Stomach (tissue), 9 donors: ENCODE results near the gene TMEM221. TPM values are rescaled to one million over a fixed set of nuclear protein-coding genes. Genes with fewer than 3 reads are reported as not detected.

ENCODE experiments used
- DNase-seq, 2 donors: peaks; one replicate each; pipeline versions ENCODE4 v3.0.0 to v3.0.0-alpha.2; 2013 to 2019
- H3K27ac ChIP-seq, 5 donors: fragments of 200-600 bp in 4 of 5; sonication (generic) in 4 of 5; one replicate each; pipeline ENCODE4 v1.5.1; 2013 to 2019; ENCODE audit warnings: mild to moderate bottlenecking in 1 of 5, moderate library complexity in 1 of 5
- H3K27me3 ChIP-seq, 3 donors: fragments of 200-600 bp; sonication (generic); one replicate each; pipeline ENCODE4 v1.5.1; 2017 to 2019; ENCODE audit warnings: mixed run types in 1 of 3
- H3K36me3 ChIP-seq, 4 donors: fragments of 200-600 bp; sonication (generic); 1 replicate in 3 of 4; 2 replicates in 1 of 4; pipeline ENCODE4 v1.5.1; 2016 to 2019
- H3K4me1 ChIP-seq, 4 donors: fragments of 200-600 bp; sonication (generic); one replicate each; pipeline ENCODE4 v1.5.1; 2016 to 2019
- H3K4me3 ChIP-seq, 4 donors: fragments of 200-600 bp; sonication (generic) in 3 of 4; one replicate each; pipeline ENCODE4 v1.5.1; 2016 to 2019; ENCODE audit warnings: mild to moderate bottlenecking in 1 of 4
- H3K9me3 ChIP-seq, 4 donors: fragments of 200-600 bp; sonication (generic); one replicate each; pipeline ENCODE4 v1.5.1; 2016 to 2019
- EP300 ChIP-seq: sonication (generic); formaldehyde crosslinking; IDR thresholded peaks from one replicate; pipeline ENCODE4 v1.6.1; 2017; ENCODE audit warnings: antibody characterized with exemption
- POLR2A ChIP-seq, 4 donors: fragments of 450-650 bp; IDR thresholded peaks; one replicate each; pipeline ENCODE4 v1.6.1; 2016; ENCODE audit warnings: antibody characterized with exemption in 4 of 4, control low read depth in 2 of 4, mild to moderate bottlenecking in 1 of 4, moderate library complexity in 1 of 4
- POLR2AphosphoS5 ChIP-seq, 3 donors: sonication (generic); formaldehyde crosslinking; IDR thresholded peaks; one replicate each; pipeline ENCODE4 v1.6.1; 2016; ENCODE audit warnings: antibody characterized with exemption in 3 of 3
- WGBS, 5 donors: extraction: QIAGEN DNeasy Blood & Tissue Kit in 3 of 5; methylation state at CpG; one replicate each; pipeline versions ENCODE4 v1.1.5 to v1.1.7; 2013 to 2018; 5-methylcytosine and 5-hydroxymethylcytosine counted together
- intact Hi-C: fragments of 100-400 bp; cut with DNase I; formaldehyde crosslinking; loops from one replicate; pipeline ENCODE4 v1.15.1; 2023; ENCODE audit warnings: low total_unique reads
- polyA plus RNA-seq, 3 donors: library from polyadenylated mRNA; stranded (reverse); fragments of 200-250 nt; gene quantifications; one replicate each; pipeline ENCODE4 v1.2.3, GENCODE V29; 2013
- total RNA-seq, 5 donors: library from RNA; depleted of rRNA; stranded (reverse); fragments of >200 nt; gene quantifications; one replicate each; pipeline versions ENCODE4 v1.1.0 to v1.2.3, GENCODE V29; 2014 to 2016
- TF ChIP-seq, protein P1 (sequence below), 7 experiments: fragments of 450-650 bp in 4 of 7; fragments of 200-600 bp in 3 of 7; sonication (generic) in 3 of 7; IDR thresholded peaks; one replicate each; pipeline ENCODE4 v1.5.1; 2016 to 2019; ENCODE audit warnings: antibody characterized with exemption in 7 of 7, control low read depth in 2 of 7, mild to moderate bottlenecking in 1 of 7
- donor health status: healthy with polysubstance abuse.
- donor health status: Bipolar disorder and iron deficiency.
- donor health status: healthy.

TMEM221 gene
- total and polyA plus RNA-seq, 8 donors = 0.20 TPM; not detected in 7

DNA sequence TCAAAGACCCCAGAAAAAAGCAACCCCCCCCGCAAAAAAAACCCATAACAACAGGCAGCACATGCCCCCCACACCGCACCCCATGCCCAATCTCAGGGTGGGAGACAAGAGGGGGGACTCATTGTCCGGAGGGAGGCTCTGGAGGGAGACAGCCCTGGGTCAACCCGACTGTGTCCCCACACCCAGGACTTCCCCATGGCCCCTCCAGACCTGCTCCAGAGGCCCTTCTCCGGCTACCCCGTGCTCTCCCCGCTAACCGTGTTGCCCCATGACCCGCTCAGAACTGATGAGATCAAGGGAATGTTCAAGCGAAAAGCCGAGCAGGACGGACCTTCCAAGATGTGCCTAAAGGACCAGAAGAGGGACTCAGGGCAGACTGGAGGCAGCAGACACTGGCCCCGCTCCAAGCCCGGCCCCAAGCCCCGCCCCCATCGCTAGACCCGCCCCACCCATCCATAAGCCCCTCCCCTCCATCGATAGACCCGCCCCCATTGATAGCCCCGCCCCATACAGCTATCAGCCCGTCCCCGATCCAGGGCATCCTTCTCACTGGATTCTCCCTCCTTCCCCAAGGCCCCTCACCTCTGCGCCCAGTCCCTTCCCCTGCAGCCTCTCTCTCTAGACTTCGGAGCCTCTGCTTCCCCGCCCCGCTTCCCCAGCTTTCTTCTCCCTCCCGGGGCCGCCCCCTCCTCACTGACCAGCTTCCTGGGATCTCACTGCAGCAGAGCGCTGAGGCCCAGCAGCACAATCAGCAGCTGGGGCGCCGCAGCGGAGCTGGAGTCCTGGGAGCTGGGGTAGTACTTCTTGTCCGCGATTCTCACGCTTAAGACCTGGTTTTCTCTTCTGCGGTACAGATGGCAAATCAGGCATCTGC, 45.2 kb downstream of the TMEM221 start:
- H3K4me1 ChIP-seq = peaks cover 20 to 49% (median 41%) of the 10 kb centered on the region in 4 donors
- peaks cover 0 to 8% (median 0%) of the 10 kb centered on the region in 3 donors for H3K27me3 ChIP-seq
- intact Hi-C loops = no loop called here
- H3K4me3 ChIP-seq = peak overlapping the region; percentile 37 to 61 (median 48)
- WGBS, 5 donors = 41 to 59% (median 46%) methylated on average over 24 to 35 of the region's 36 CpGs
- H3K27ac ChIP-seq = peak overlapping the region in 3 of 5 donors; percentile 86 to 91 (median 88)
- H3K9me3 ChIP-seq = no peaks in the 10 kb centered on the region
- TF ChIP-seq, protein P1, sequence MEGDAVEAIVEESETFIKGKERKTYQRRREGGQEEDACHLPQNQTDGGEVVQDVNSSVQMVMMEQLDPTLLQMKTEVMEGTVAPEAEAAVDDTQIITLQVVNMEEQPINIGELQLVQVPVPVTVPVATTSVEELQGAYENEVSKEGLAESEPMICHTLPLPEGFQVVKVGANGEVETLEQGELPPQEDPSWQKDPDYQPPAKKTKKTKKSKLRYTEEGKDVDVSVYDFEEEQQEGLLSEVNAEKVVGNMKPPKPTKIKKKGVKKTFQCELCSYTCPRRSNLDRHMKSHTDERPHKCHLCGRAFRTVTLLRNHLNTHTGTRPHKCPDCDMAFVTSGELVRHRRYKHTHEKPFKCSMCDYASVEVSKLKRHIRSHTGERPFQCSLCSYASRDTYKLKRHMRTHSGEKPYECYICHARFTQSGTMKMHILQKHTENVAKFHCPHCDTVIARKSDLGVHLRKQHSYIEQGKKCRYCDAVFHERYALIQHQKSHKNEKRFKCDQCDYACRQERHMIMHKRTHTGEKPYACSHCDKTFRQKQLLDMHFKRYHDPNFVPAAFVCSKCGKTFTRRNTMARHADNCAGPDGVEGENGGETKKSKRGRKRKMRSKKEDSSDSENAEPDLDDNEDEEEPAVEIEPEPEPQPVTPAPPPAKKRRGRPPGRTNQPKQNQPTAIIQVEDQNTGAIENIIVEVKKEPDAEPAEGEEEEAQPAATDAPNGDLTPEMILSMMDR (IDR thresholded peaks at IDR 0.05) = no peak
- TF ChIP-seq EP300 = no peak
- no peak for TF ChIP-seq POLR2AphosphoS5 (IDR thresholded peaks at IDR 0.05)
- TF ChIP-seq POLR2A (IDR thresholded peaks at IDR 0.05) = no peak
- peaks cover 0 to 45% (median 30%) of the 10 kb centered on the region in 4 donors for H3K36me3 ChIP-seq
- DNase-seq = peak in 1 of 2 donors; percentile 51

DNA sequence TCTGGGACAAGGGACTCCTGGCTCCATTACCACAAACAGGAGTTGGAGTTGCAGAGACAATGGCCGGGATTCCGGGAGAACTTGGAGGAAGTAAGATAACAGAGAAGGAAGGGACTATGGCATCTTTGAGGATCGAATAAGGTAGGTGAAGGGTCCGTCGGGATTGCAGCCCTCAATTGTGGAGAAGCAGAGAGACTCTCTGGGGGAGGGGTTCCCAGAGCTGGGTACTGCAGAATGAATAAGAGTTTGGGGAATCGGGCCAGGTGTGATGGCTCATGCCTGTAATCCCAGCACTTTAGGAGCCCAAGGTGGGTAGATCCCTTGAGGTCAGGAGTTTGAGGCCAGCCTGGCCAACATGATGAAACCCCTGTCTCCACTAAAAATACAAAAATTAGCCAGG, 46.8 kb downstream of the TMEM221 start:
- peaks cover 0 to 60% (median 35%) of the 10 kb centered on the region in 4 donors for H3K36me3 ChIP-seq
- TF ChIP-seq POLR2AphosphoS5 (IDR thresholded peaks at IDR 0.05) = no peak
- TF ChIP-seq POLR2A (IDR thresholded peaks at IDR 0.05) = no peak
- no peak for TF ChIP-seq EP300
- TF ChIP-seq, protein P1 (IDR thresholded peaks at IDR 0.05) = no peak
- DNase-seq = no peak
- no peaks in the 10 kb centered on the region for H3K9me3 ChIP-seq
- no peak overlapping the region for H3K27ac ChIP-seq
- peaks cover 0 to 17% (median 0%) of the 10 kb centered on the region in 3 donors for H3K27me3 ChIP-seq
- H3K4me3 ChIP-seq = no peak overlapping the region
- H3K4me1 ChIP-seq = peaks cover 16 to 40% (median 31%) of the 10 kb centered on the region in 4 donors
- 82 to 94% (median 85%) methylated on average over 6 of the region's 6 CpGs for WGBS, 5 donors
- intact Hi-C loops = no loop called here

DNA sequence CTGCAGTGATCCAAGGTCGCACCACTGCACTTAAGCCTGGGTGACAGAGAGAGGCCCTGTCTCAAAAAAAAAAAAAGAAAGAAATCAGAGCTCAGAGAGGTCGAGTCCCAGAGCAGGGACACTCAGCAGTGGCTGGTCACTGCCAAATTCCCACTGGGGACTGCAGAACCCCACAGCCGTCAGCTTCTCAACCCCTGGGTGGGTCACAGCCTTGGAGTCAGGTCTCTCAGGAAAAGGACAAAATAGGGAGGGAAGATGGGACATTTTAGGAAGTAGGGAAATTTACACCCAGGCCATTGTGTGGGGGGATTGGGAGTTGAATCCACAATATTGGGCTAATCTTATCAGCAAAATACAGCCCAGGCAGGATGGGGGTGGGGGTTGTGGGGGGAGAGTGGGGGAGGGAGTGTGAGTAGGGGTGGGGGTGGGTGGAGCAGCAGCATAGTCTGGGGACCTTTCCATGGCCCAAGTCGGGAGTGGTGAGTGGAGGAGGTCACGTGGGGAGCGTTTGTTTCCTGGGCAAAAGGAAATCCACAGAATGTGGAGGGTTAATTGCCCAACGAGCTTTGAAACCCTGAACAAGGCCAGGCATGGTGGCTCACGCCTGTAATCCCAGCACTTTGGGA, 49.5 kb downstream of the TMEM221 start:
- Histone ChIP-seq H3K4me1 (peaks cover 7 to 30% (median 18%) of the 10 kb centered on the region in 4 donors), H3K9me3 (no peaks in the 10 kb centered on the region), H3K27ac (no peak overlapping the region), H3K4me3 (no peak overlapping the region), H3K36me3 (peaks cover 0 to 60% (median 35%) of the 10 kb centered on the region in 4 donors), H3K27me3 (peaks cover 0 to 27% (median 2%) of the 10 kb centered on the region in 3 donors)
- TF ChIP-seq POLR2AphosphoS5 (IDR thresholded peaks at IDR 0.05) (no peak), POLR2A (IDR thresholded peaks at IDR 0.05) (no peak), EP300 (no peak)
- TF ChIP-seq, protein P1 (IDR thresholded peaks at IDR 0.05) = no peak
- no peak for DNase-seq
- intact Hi-C loops = no loop called here
- 51 to 64% (median 60%) methylated on average over 8 of the region's 8 CpGs for WGBS, 5 donors

DNA sequence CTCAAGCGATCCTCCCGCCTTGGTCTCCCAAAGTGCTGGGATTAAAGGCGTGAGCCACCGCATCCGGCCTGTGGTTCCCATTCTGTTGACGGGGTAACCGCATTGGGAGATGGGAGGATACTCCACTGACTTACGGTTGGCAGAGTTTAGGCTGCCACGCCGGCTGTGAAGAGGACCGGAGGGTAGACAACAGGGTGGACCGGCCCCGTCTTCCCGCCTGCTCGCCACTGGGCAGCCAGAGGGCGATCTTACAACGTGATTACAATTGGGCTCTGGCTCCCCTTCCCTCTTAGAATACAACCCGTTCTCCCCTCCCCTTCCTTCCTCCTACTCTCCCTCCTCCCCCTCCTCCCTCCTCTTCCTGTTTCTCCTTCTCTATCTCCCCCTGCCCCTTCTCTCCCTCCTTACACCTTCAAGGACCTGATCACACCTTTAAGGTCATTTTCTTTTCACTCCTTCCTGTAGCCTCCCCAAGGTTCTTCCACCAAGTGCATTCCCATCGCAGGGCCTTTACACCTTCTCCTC, 53.5 kb downstream of the TMEM221 start:
- Histone ChIP-seq H3K27ac (no peak overlapping the region), H3K27me3 (peaks cover 0 to 60% (median 7%) of the 10 kb centered on the region in 3 donors), H3K36me3 (peaks cover 0 to 31% (median 18%) of the 10 kb centered on the region in 4 donors), H3K4me1 (peaks cover 22 to 40% (median 32%) of the 10 kb centered on the region in 4 donors), H3K4me3 (no peak overlapping the region), H3K9me3 (no peaks in the 10 kb centered on the region)
- TF ChIP-seq, protein P1 (IDR thresholded peaks at IDR 0.05) = peak in 5 of 7 experiments; percentile 30 to 60 (median 45)
- no peak for TF ChIP-seq POLR2A (IDR thresholded peaks at IDR 0.05)
- intact Hi-C loops = no loop called here
- 17 to 33% (median 21%) methylated on average over 19 of the region's 19 CpGs for WGBS, 5 donors
- peak; percentile 58 to 68 for DNase-seq
